K562 (cell line): Measurements from ENCODE around the gene KRTAP5-4. TPM values are rescaled to one million over a fixed set of nuclear protein-coding genes. Genes with fewer than 3 reads are reported as not detected.

Source experiments
- ATF4 ChIP-seq: fragments of 450-650 bp; formaldehyde crosslinking; IDR thresholded peaks from 2 replicates; pipeline ENCODE4 v1.4.0; 2022; ENCODE audit warnings: mild to moderate bottlenecking, moderate library complexity
- C11orf30 ChIP-seq: fragments of 450-650 bp; IDR thresholded peaks from 2 replicates; pipeline ENCODE4 v1.6.1; 2016; ENCODE audit warnings: low read depth, mild to moderate bottlenecking
- CBX2 ChIP-seq: fragments of 200-600 bp; sonication (generic); IDR thresholded peaks from one replicate; pipeline ENCODE4 v1.6.1; 2012; ENCODE audit warnings: mild to moderate bottlenecking, low read length, inconsistent platforms; ENCODE audit not compliant: insufficient read depth, poor library complexity, severe bottlenecking
- DEAF1 ChIP-seq: fragments of 450-650 bp; formaldehyde crosslinking; IDR thresholded peaks from 2 replicates; pipeline ENCODE4 v1.4.0; 2020; ENCODE audit warnings: mild to moderate bottlenecking, moderate library complexity
- FOXK1 ChIP-seq: sonication (generic); formaldehyde crosslinking; IDR thresholded peaks from 2 replicates; pipeline ENCODE4 v1.8.0; 2022; ENCODE audit warnings: missing genetic modification reagents, mild to moderate bottlenecking, borderline replicate concordance
- FOXP4 ChIP-seq: sonication (generic); formaldehyde crosslinking; IDR thresholded peaks from 2 replicates; pipeline ENCODE4 v1.8.0; 2022; ENCODE audit warnings: mild to moderate bottlenecking, missing genetic modification reagents, borderline replicate concordance
- HBP1 ChIP-seq: fragments of 450-650 bp; formaldehyde crosslinking; IDR thresholded peaks from 2 replicates; pipeline ENCODE4 v1.4.0; 2022; ENCODE audit warnings: missing genetic modification characterization
- PCBP1 ChIP-seq: fragments of 200-400 bp; formaldehyde crosslinking; IDR thresholded peaks from 2 replicates; pipeline ENCODE4 v1.6.1; 2018; ENCODE audit warnings: mild to moderate bottlenecking, low read depth, low read length; ENCODE audit not compliant: poor library complexity, severe bottlenecking
- RBM34 ChIP-seq: fragments of 200-400 bp; formaldehyde crosslinking; IDR thresholded peaks from 2 replicates; pipeline ENCODE4 v1.6.1; 2018; ENCODE audit warnings: low read length, borderline replicate concordance; ENCODE audit not compliant: insufficient read depth
- RHOXF2B ChIP-seq: fragments of 250-450 bp; sonication (Bioruptor Pico); conservative IDR thresholded peaks from 2 replicates; pipeline ENCODE4 v1.5.1; 2021
- TARDBP ChIP-seq: fragments of 450-650 bp; IDR thresholded peaks from 2 replicates; pipeline ENCODE4 v1.6.1; 2016
- THAP12 ChIP-seq: fragments of 250-450 bp; sonication (Bioruptor Pico); IDR thresholded peaks from 2 replicates; pipeline ENCODE4 v1.9.0; 2021; ENCODE audit warnings: mild to moderate bottlenecking, inconsistent platforms
- ZBED1 ChIP-seq: IDR thresholded peaks from 2 replicates; pipeline ENCODE4 v1.6.1; 2014
- ZBTB11 ChIP-seq, 3 experiments: fragments of 200-800 bp in 1 of 3; fragments of 250-450 bp in 1 of 3; fragments of 450-650 bp in 1 of 3; sonication (Bioruptor Pico) in 1 of 3; sonication (Bioruptor generic) in 1 of 3; formaldehyde crosslinking in 1 of 3; IDR thresholded peaks; 2 replicates each; pipeline versions ENCODE4 v1.6.1 to v1.8.0; 2016 to 2022; ENCODE audit warnings: mild to moderate bottlenecking in 2 of 3, missing genetic modification characterization in 2 of 3, missing compliant biosample characterization in 1 of 3, moderate library complexity in 1 of 3
- ZNF121 ChIP-seq: sonication (generic); formaldehyde crosslinking; conservative IDR thresholded peaks from 2 replicates; pipeline ENCODE4 v1.8.0; 2022; ENCODE audit warnings: missing genetic modification reagents
- ZNF224 ChIP-seq: sonication (generic); formaldehyde crosslinking; IDR thresholded peaks from 2 replicates; pipeline ENCODE4 v1.8.0; 2022; ENCODE audit warnings: mild to moderate bottlenecking, missing genetic modification reagents
- polyA plus RNA-seq, 8 experiments: library from polyadenylated mRNA; depleted of rRNA in 4 of 8; stranded (reverse) in 5 of 8; unstranded in 3 of 8; fragments of >200 nt; fragmentation: Nextera tagmentation in 2 of 8; fragmentation: Illumina TruSeq in 1 of 8; extraction: Ambion mirVana in 2 of 8; extraction: Trizol in 1 of 8; gene quantifications; 2 replicates each; pipeline versions ENCODE4 v1.2.1 to v1.2.3, GENCODE V29; 2011 to 2014; ENCODE audit warnings: inconsistent platforms in 1 of 8, missing spikeins in 1 of 8
- total RNA-seq, 7 experiments: library from RNA; depleted of rRNA in 6 of 7; stranded (reverse); fragments of >200 nt in 6 of 7; fragmentation: Illumina TruSeq in 2 of 7; extraction: Trizol in 2 of 7; gene quantifications; 2 replicates each; pipeline versions ENCODE4 v1.2.1 to v1.2.3, GENCODE V29; 2011 to 2021; ENCODE audit warnings: low replicate concordance in 1 of 7

KRTAP5-4 gene
- total and polyA plus RNA-seq, 9 of the 15 experiments (the other 6 are each of a cell fraction or from before 2014, with no cell fraction given): not detected

- no peak for TF ChIP-seq HBP1 (CRISPR knock-in tag)
- TF ChIP-seq DEAF1 (CRISPR knock-in tag): no peak
- no peak for TF ChIP-seq C11orf30
- TF ChIP-seq FOXK1 (CRISPR knock-in tag): no peak
- no peak for TF ChIP-seq CBX2
- TF ChIP-seq ZBTB11 (CRISPR knock-in tag; IDR thresholded peaks at IDR 0.05): no peak
- no peak for TF ChIP-seq RHOXF2B (CRISPR knock-in tag)
- TF ChIP-seq THAP12 (CRISPR knock-in tag): no peak
- TF ChIP-seq ATF4 (CRISPR knock-in tag): no peak
- TF ChIP-seq ZNF224 (CRISPR knock-in tag): no peak
- no peak for TF ChIP-seq PCBP1
- TF ChIP-seq RBM34: no peak
- no peak for TF ChIP-seq FOXP4
- no peak for TF ChIP-seq ZBED1
- TF ChIP-seq TARDBP: peak; percentile 51; the same call in 1 of the 2 replicates
- no peak for TF ChIP-seq ZNF121 (CRISPR knock-in tag)
These were observed 2.5 kb downstream of the KRTAP5-4 start (continued) for GRCh38 chr11:1619449-1619848.
